GM21619 (cell line): ENCODE data around the gene WEE1.
A peak's percentile ranks its signal among the peaks of the same experiment; 100 is the strongest.

Experiments used
- ATAC-seq: cut with Tn5 transposase; IDR thresholded peaks from one replicate; pipeline ENCODE4 v1.9.1; 2021; ENCODE audit not compliant: unreplicated experiment

Gene WEE1

GRCh38 chr11:9565822-9566560 lies 7.5 kb upstream of the WEE1 start:
- peak; percentile 89 for ATAC-seq

- ATAC-seq, result no peak
Observed at GRCh38 chr11:9566561-9567063, 6.9 kb upstream of the WEE1 start.

GRCh38 chr11:9567401-9567800 lies 6.1 kb upstream of the WEE1 start:
- no peak for ATAC-seq

- no peak for ATAC-seq
Observed at GRCh38 chr11:9568161-9568853, 5.2 kb upstream of the WEE1 start.

- ATAC-seq, result no peak
Observed at GRCh38 chr11:9568854-9569587, 4.4 kb upstream of the WEE1 start.

- ATAC-seq, result no peak
Observed at GRCh38 chr11:9569588-9570164, 3.8 kb upstream of the WEE1 start.

GRCh38 chr11:9570313-9571025 lies 3.0 kb upstream of the WEE1 start:
- no peak for ATAC-seq

- ATAC-seq, result no peak
Observed at GRCh38 chr11:9571071-9571762, 2.3 kb upstream of the WEE1 start.

- ATAC-seq, result no peak
Observed at GRCh38 chr11:9571763-9572115, 1.7 kb upstream of the WEE1 start.

- peak; percentile 21 for ATAC-seq
Observed at GRCh38 chr11:9573775-9574621, 528 bp downstream of the WEE1 start.

- no peak for ATAC-seq
Observed at GRCh38 chr11:9574622-9575259, 1.3 kb downstream of the WEE1 start.

GRCh38 chr11:9575260-9576240 lies 2.1 kb downstream of the WEE1 start:
- ATAC-seq, result no peak

GRCh38 chr11:9576701-9577381 lies 3.4 kb downstream of the WEE1 start:
- ATAC-seq, result no peak

- ATAC-seq, result no peak
Observed at GRCh38 chr11:9577556-9577955, 4.1 kb downstream of the WEE1 start.

GRCh38 chr11:9580894-9581293 lies 7.4 kb downstream of the WEE1 start:
- ATAC-seq, result no peak

- no peak for ATAC-seq
Observed at GRCh38 chr11:9581556-9582161, 8.2 kb downstream of the WEE1 start.

GRCh38 chr11:9590717-9591116 lies 17.2 kb downstream of the WEE1 start:
- ATAC-seq, result no peak
